Prostate gland (tissue), 2 donors: ENCODE results near the gene C1orf35. TPM values are rescaled to one million over a fixed set of nuclear protein-coding genes. Genes with fewer than 3 reads are reported as not detected.

Experiments used
- DNase-seq: peaks from one replicate; pipeline ENCODE4 v3.0.0-alpha.2; 2019; ENCODE audit warnings: low spot score
- H3K27ac ChIP-seq, 2 donors: fragments of 200-600 bp; sonication (generic); 2 replicates each; pipeline ENCODE4 v1.5.1; 2017 to 2019
- H3K27me3 ChIP-seq: fragments of 200-600 bp; sonication (generic); replicated peaks from 2 replicates; pipeline ENCODE4 v1.5.1; 2019; ENCODE audit not compliant: insufficient read depth
- H3K36me3 ChIP-seq, 2 donors: fragments of 200-600 bp; sonication (generic); 1 replicate in 1 of 2; 2 replicates in 1 of 2; pipeline versions ENCODE4 v1.5.1 to v1.8.1; 2017 to 2019
- H3K4me1 ChIP-seq: fragments of 200-600 bp; sonication (generic); replicated peaks from 2 replicates; pipeline ENCODE4 v1.5.1; 2019
- H3K4me3 ChIP-seq, 2 donors: fragments of 200-600 bp; sonication (generic); 2 replicates each; pipeline ENCODE4 v1.5.1; 2017 to 2019
- H3K9me3 ChIP-seq: fragments of 200-600 bp; sonication (generic); 2 replicates; pipeline ENCODE4 v1.5.1; 2017
- POLR2A ChIP-seq: fragments of 450-650 bp; IDR thresholded peaks from one replicate; pipeline ENCODE4 v1.6.1; 2016; ENCODE audit warnings: antibody characterized with exemption, mild to moderate bottlenecking
- POLR2AphosphoS5 ChIP-seq: sonication (generic); formaldehyde crosslinking; IDR thresholded peaks from one replicate; pipeline ENCODE4 v1.6.1; 2017; ENCODE audit warnings: antibody characterized with exemption
- WGBS: methylation state at CpG from one replicate; pipeline ENCODE4 v1.1.5; 2018; 5-methylcytosine and 5-hydroxymethylcytosine counted together
- intact Hi-C: fragments of 100-400 bp; cut with DNase I; formaldehyde crosslinking; loops from one replicate; pipeline ENCODE4 v1.14.2; 2022
- total RNA-seq, 2 donors: library from RNA; depleted of rRNA; stranded (reverse); fragments of >200 nt; gene quantifications; one replicate each; pipeline ENCODE4 v1.1.0, GENCODE V29; 2016
- TF ChIP-seq, protein P1 (sequence below), 4 experiments: fragments of 200-600 bp in 2 of 4; fragments of 450-650 bp in 2 of 4; sonication (generic) in 2 of 4; IDR thresholded peaks; 1 replicate in 3 of 4; 2 replicates in 1 of 4; pipeline ENCODE4 v1.5.1; 2016 to 2019; ENCODE audit warnings: antibody characterized with exemption in 4 of 4, mild to moderate bottlenecking in 2 of 4, moderate library complexity in 2 of 4

The C1orf35 gene
- total RNA-seq, 2 donors from 2014 or later = 23.5 TPM

DNA sequence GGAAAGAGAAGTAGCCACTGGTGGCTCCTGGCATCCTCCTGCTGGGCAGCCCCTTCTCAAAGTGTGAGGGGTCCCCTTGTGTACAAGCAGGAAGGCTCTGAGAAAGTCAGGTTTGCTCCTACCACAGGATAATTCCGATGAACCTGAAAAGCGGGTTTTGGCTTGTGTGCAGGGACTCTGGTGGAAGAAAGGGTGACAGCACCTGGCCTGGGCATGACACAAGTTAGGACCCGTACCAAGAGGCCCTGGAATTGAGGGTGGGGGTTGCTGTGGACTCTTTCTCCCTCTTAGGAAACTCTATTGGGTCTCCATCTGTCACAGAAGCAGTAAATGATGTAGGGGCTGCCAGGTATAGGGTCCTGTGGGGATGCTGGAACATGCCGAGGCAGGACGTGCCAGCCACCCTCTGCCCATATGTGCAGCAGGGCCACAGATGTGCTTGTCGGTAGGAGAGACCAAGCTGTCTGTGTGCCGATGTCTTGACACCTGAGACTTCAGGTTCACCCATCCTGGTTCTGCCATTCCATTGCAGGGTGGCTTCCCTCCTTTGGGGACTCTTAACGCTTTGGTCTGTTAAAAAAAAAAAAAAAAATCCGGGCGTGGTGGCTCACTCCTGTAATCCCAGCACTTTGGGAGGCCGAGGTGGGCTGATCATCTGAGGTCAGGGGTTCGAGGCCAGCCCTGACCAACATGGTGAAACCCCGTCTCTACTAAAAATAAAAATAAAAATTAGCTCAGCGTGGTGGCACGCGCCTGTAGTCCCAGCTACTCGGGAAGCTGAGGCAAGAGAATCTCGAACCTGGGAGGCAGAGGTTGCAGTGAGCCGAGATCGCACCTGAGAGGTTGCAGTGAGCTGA, 9.8 kb downstream of the C1orf35 start:
- no peaks in the 10 kb centered on the region for H3K9me3 ChIP-seq
- DNase-seq = no peak
- H3K4me1 ChIP-seq = peaks cover 35% of the 10 kb centered on the region
- H3K27me3 ChIP-seq = no peaks in the 10 kb centered on the region
- H3K4me3 ChIP-seq = no peak overlapping the region
- no peak overlapping the region for H3K27ac ChIP-seq
- peaks cover 4 to 13% of the 10 kb centered on the region in 2 donors for H3K36me3 ChIP-seq
- 64% methylated on average over 20 of the region's 20 CpGs for WGBS
- TF ChIP-seq POLR2AphosphoS5 (no peak), POLR2A (no peak)
- TF ChIP-seq, protein P1, sequence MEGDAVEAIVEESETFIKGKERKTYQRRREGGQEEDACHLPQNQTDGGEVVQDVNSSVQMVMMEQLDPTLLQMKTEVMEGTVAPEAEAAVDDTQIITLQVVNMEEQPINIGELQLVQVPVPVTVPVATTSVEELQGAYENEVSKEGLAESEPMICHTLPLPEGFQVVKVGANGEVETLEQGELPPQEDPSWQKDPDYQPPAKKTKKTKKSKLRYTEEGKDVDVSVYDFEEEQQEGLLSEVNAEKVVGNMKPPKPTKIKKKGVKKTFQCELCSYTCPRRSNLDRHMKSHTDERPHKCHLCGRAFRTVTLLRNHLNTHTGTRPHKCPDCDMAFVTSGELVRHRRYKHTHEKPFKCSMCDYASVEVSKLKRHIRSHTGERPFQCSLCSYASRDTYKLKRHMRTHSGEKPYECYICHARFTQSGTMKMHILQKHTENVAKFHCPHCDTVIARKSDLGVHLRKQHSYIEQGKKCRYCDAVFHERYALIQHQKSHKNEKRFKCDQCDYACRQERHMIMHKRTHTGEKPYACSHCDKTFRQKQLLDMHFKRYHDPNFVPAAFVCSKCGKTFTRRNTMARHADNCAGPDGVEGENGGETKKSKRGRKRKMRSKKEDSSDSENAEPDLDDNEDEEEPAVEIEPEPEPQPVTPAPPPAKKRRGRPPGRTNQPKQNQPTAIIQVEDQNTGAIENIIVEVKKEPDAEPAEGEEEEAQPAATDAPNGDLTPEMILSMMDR (IDR thresholded peaks at IDR 0.05) = no peak
- intact Hi-C loops = no loop called here

DNA sequence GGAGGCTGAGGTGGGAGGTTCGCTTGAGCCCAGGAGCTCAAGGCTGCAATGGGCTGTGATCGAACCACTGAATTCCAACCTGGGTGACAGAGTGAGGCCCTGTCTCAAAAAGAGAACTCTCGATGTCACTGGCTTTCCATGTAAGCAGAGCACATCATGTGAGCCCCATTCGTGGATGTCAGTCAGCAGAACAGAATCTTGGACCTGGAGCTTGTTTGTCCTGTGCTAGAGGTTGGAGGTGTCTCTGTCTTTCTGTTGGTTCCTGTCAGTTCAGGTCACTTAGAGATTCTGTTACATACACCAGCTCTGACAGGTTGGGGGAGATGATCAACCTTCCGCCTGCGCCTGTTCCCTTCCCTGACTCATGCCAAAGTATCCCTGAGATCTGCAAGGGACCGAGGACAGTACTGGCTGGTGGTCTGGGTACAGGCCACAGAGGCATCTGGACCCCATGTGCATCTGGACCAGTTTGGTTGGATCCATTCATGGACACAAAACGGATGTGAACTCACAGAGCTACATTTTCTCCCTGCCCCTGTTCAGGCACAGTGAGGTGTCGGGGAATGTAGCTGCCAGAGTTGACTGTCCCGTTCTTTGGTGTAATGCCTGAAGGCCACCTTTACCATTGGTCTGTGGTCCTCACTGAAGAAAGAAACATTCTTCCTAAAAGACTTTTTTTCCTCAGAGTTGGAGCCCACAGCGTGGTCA, 10.6 kb downstream of the C1orf35 start:
- intact Hi-C loops = no loop called here
- 66% methylated on average over 11 of the region's 11 CpGs for WGBS
- no peaks in the 10 kb centered on the region for H3K9me3 ChIP-seq
- no peak for DNase-seq
- peaks cover 0 to 5% of the 10 kb centered on the region in 2 donors for H3K36me3 ChIP-seq
- peaks cover 43% of the 10 kb centered on the region for H3K4me1 ChIP-seq
- H3K4me3 ChIP-seq = no peak overlapping the region
- H3K27me3 ChIP-seq = no peaks in the 10 kb centered on the region
- TF ChIP-seq, protein P1 (IDR thresholded peaks at IDR 0.05) = no peak
- TF ChIP-seq POLR2AphosphoS5 (no peak), POLR2A (no peak)
- no peak overlapping the region for H3K27ac ChIP-seq

DNA sequence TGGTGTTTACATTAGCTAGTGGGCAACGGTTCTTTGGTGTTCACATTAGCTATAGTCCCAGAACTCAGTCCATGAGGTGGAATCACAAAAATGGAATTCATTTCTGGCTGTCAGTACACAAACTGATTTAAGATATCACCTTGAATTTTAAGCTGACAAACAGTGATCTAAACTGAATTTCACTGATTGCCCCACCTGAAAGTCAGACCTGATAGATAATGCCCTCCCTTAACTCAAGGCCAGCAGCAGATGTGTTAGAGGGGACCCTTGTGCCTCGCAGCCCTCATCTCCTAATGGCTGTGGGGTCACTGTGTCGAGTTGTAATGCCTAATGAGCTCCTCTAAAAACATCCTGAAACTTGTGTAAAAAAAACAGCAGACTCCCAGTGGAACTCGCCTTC, 12.0 kb downstream of the C1orf35 start:
- Histone ChIP-seq H3K27ac (no peak overlapping the region), H3K4me1 (peaks cover 53% of the 10 kb centered on the region), H3K9me3 (no peaks in the 10 kb centered on the region), H3K36me3 (no peaks in the 10 kb centered on the region), H3K27me3 (no peaks in the 10 kb centered on the region), H3K4me3 (no peak overlapping the region)
- TF ChIP-seq POLR2AphosphoS5 = no peak
- TF ChIP-seq POLR2A = no peak
- TF ChIP-seq, protein P1 (IDR thresholded peaks at IDR 0.05) = no peak
- WGBS = 34% methylated on average over 4 of the region's 4 CpGs
- intact Hi-C loops = no loop called here
- DNase-seq = no peak

DNA sequence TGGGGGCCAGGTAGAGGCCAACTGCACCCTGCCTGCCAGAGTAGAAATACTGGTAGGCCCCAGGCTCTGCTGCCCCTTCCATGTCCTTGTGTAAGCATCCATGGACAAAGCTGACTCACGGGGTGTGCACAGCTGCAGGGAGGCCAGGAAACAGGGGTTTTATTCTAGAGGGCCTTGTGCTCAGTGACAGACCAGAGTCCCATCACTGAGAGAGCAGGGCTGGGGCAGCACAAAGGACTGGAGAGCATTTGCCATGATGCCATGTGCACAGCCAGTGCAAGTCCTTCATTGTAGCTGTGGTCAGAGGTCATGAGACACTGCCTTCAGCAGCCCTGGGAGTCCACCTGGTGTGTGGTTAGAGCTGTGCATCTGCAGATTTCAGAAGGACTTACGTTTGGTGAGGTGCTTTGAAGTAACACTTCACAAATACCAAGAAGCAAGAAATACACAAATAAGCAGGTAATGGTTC, 12.5 kb downstream of the C1orf35 start:
- Histone ChIP-seq H3K9me3 (no peaks in the 10 kb centered on the region), H3K27me3 (no peaks in the 10 kb centered on the region), H3K4me3 (no peak overlapping the region), H3K36me3 (no peaks in the 10 kb centered on the region), H3K27ac (no peak overlapping the region), H3K4me1 (peaks cover 57% of the 10 kb centered on the region)
- 22% methylated on average over 2 of the region's 2 CpGs for WGBS
- TF ChIP-seq POLR2AphosphoS5 (no peak), POLR2A (no peak)
- TF ChIP-seq, protein P1 (IDR thresholded peaks at IDR 0.05) = no peak
- intact Hi-C loops = no loop called here
- no peak for DNase-seq
